Neural cell (in vitro differentiated cells): ENCODE results near the gene NLRC5. TPM values are rescaled to one million over a fixed set of nuclear protein-coding genes. Genes with fewer than 3 reads are reported as not detected.
"Not testable (repeated sequence)": the region's sequence is repeated elsewhere in the genome, so short reads cannot be mapped to it uniquely, and the experiment has no call there.

Source experiments
- H2AFZ ChIP-seq: fragments of 200-600, 300-800 bp; sonication (generic), shearing (Covaris generic); 2 replicates; pipeline ENCODE4 v1.6.0; 2014; ENCODE audit warnings: low read depth, mild to moderate bottlenecking, antibody characterized with exemption, low read length, moderate library complexity
- H3F3A ChIP-seq: fragments of 200-600 bp; shearing (Covaris generic); 2 replicates; pipeline ENCODE4 v1.6.1; 2016; ENCODE audit warnings: mild to moderate bottlenecking, moderate library complexity, mixed read lengths, antibody characterized with exemption, low read length; ENCODE audit not compliant: insufficient read depth, poor library complexity, severe bottlenecking
- H3K27ac ChIP-seq: fragments of 200-600, 300-800 bp; sonication (generic), shearing (Covaris generic); 2 replicates; pipeline ENCODE4 v1.5.1; 2014; ENCODE audit warnings: mild to moderate bottlenecking, low read length, moderate library complexity
- H3K27me3 ChIP-seq: fragments of 300-800, 200-600 bp; sonication (generic), shearing (Covaris generic); 2 replicates; pipeline ENCODE4 v1.6.0; 2014; ENCODE audit warnings: mild to moderate bottlenecking, low read depth, low read length, moderate library complexity; ENCODE audit not compliant: insufficient read depth
- H3K36me3 ChIP-seq: fragments of 300-800, 200-600 bp; sonication (generic), shearing (Covaris generic); 2 replicates; pipeline ENCODE4 v1.5.1; 2014; ENCODE audit warnings: mild to moderate bottlenecking, antibody characterized with exemption, low read length, moderate library complexity; ENCODE audit not compliant: insufficient read depth
- H3K4me2 ChIP-seq: fragments of 300-800, 200-600 bp; sonication (generic), shearing (Covaris generic); 2 replicates; pipeline ENCODE4 v1.6.0; 2014; ENCODE audit warnings: mild to moderate bottlenecking, low read length
- H3K4me3 ChIP-seq: fragments of 300-800, 200-600 bp; sonication (generic), shearing (Covaris generic); 2 replicates; pipeline ENCODE4 v1.5.1; 2014; ENCODE audit warnings: mild to moderate bottlenecking, low read length, moderate library complexity
- H3K79me2 ChIP-seq: fragments of 200-600 bp; shearing (Covaris generic); replicated peaks from 2 replicates; pipeline ENCODE4 v1.6.0; 2014; ENCODE audit warnings: mild to moderate bottlenecking, low read length, moderate library complexity; ENCODE audit not compliant: insufficient read depth
- H3K9ac ChIP-seq: fragments of 300-800, 200-600 bp; sonication (generic), shearing (Covaris generic); 2 replicates; pipeline ENCODE4 v1.6.1; 2016; ENCODE audit warnings: mild to moderate bottlenecking, low read length, mixed read lengths
- H3K9me2 ChIP-seq: fragments of 200-600 bp; shearing (Covaris generic); 2 replicates; pipeline ENCODE4 v1.6.1; 2016; ENCODE audit warnings: mild to moderate bottlenecking, low read length, mixed read lengths; ENCODE audit not compliant: insufficient read depth
- H3K9me3 ChIP-seq: fragments of 200-600, 300-800 bp; sonication (generic), shearing (Covaris generic); 2 replicates; pipeline ENCODE4 v1.6.1; 2016; ENCODE audit warnings: mild to moderate bottlenecking, mixed run types, low read length, moderate library complexity, mixed read lengths
- H4K20me1 ChIP-seq: fragments of 200-600 bp; shearing (Covaris generic); 2 replicates; pipeline ENCODE4 v1.6.1; 2016; ENCODE audit warnings: mild to moderate bottlenecking, mixed run types; ENCODE audit not compliant: insufficient read depth
- CTCF ChIP-seq: fragments of 450-650 bp; IDR thresholded peaks from 2 replicates; pipeline ENCODE4 v1.5.1; 2014; ENCODE audit warnings: antibody characterized with exemption, mild to moderate bottlenecking, moderate library complexity; ENCODE audit not compliant: poor library complexity, severe bottlenecking
- EP300 ChIP-seq: fragments of 450-650 bp; conservative IDR thresholded peaks from 2 replicates; pipeline ENCODE4 v1.6.1; 2014; ENCODE audit warnings: antibody characterized with exemption, mild to moderate bottlenecking, moderate library complexity; ENCODE audit not compliant: poor library complexity, severe bottlenecking
- EZH2 ChIP-seq: fragments of 200-600, 300-800 bp; shearing (Covaris generic), sonication (generic); IDR thresholded peaks from 2 replicates; pipeline ENCODE4 v1.6.1; 2014; ENCODE audit warnings: antibody characterized with exemption, low read length, borderline replicate concordance, mild to moderate bottlenecking; ENCODE audit not compliant: insufficient read depth, poor library complexity, severe bottlenecking
- MXI1 ChIP-seq: fragments of 450-650 bp; conservative IDR thresholded peaks from 2 replicates; pipeline ENCODE4 v1.6.1; 2014; ENCODE audit warnings: antibody characterized with exemption, mild to moderate bottlenecking; ENCODE audit not compliant: poor library complexity, severe bottlenecking
- POLR2AphosphoS5 ChIP-seq: IDR thresholded peaks from 2 replicates; pipeline ENCODE4 v1.6.1; 2012
- RAD21 ChIP-seq: fragments of 450-650 bp; conservative IDR thresholded peaks from 2 replicates; pipeline ENCODE4 v1.6.1; 2014; ENCODE audit warnings: antibody characterized with exemption, mild to moderate bottlenecking, moderate library complexity
- REST ChIP-seq: IDR thresholded peaks from 2 replicates; pipeline ENCODE4 v1.6.1; 2012; ENCODE audit warnings: borderline replicate concordance
- SMC3 ChIP-seq: fragments of 450-650 bp; conservative IDR thresholded peaks from 2 replicates; pipeline ENCODE4 v1.6.1; 2014; ENCODE audit warnings: antibody characterized with exemption, mild to moderate bottlenecking, moderate library complexity; ENCODE audit not compliant: poor library complexity
- TAF1 ChIP-seq: IDR thresholded peaks from 2 replicates; pipeline ENCODE4 v1.6.1; 2012; ENCODE audit warnings: low read depth
- polyA plus RNA-seq: library from polyadenylated mRNA; depleted of rRNA; stranded (reverse); fragments of >200 nt; gene quantifications from 2 replicates; pipeline ENCODE4 v1.2.3, GENCODE V29; 2014

NLRC5 gene
- polyA plus RNA-seq, 1 donor from 2014 or later = not detected

GRCh38 chr16:57004387-57005250 is 15.3 kb downstream of the NLRC5 start:
- H3K9me3 ChIP-seq = no peaks in the 10 kb centered on the region
- H3K9ac ChIP-seq = no peak overlapping the region
- no peaks in the 10 kb centered on the region for H3K36me3 ChIP-seq
- no peaks in the 10 kb centered on the region for H3K79me2 ChIP-seq
- H3K9me2 ChIP-seq = no peaks in the 10 kb centered on the region
- no peak overlapping the region for H2AFZ ChIP-seq
- H3K4me3 ChIP-seq = no peak overlapping the region
- H3K27me3 ChIP-seq = no peaks in the 10 kb centered on the region
- TF ChIP-seq EP300 = no peak
- no peak for TF ChIP-seq EZH2
- TF ChIP-seq TAF1 = no peak
- no peak for TF ChIP-seq RAD21
- TF ChIP-seq CTCF = no peak
- TF ChIP-seq SMC3 = no peak
- no peak for TF ChIP-seq POLR2AphosphoS5
- TF ChIP-seq MXI1 = no peak
- no peak for TF ChIP-seq REST
- no peak overlapping the region for H3K27ac ChIP-seq
- no peaks in the 10 kb centered on the region for H4K20me1 ChIP-seq
- no peak overlapping the region for H3K4me2 ChIP-seq
- H3F3A ChIP-seq = no peaks in the 10 kb centered on the region

- H4K20me1 ChIP-seq, H3K27me3 ChIP-seq, H3K9ac ChIP-seq, H3K36me3 ChIP-seq, H3K9me2 ChIP-seq, H3K4me2 ChIP-seq, H3K9me3 ChIP-seq, H3F3A ChIP-seq, H2AFZ ChIP-seq, H3K79me2 ChIP-seq, H3K4me3 ChIP-seq, H3K27ac ChIP-seq: not testable (repeated sequence)
These were observed 16.2 kb downstream of the NLRC5 start for GRCh38 chr16:57005597-57005996.
